Activated CD8-positive, alpha-beta T cell treated with anti-CD3 and anti-CD28 coated beads for 36 hours (primary cell): ENCODE measurements around the gene ANKRD55. TPM values are rescaled to one million over a fixed set of nuclear protein-coding genes. Genes with fewer than 3 reads are reported as not detected.
"Not testable (repeated sequence)": the region's sequence is repeated elsewhere in the genome, so short reads cannot be mapped to it uniquely, and the experiment has no call there.

Experiments used
- ATAC-seq: fragments of 200-7000 bp; cut with Tn5 transposase; one replicate; pipeline ENCODE4 v1.10.0; 2021; ENCODE audit warnings: mild to moderate bottlenecking, moderate library complexity
- CTCF ChIA-PET: fragments of 350-600 bp; sonication (Branson Sonifier 250); formaldehyde crosslinking; loops from one replicate; lab custom pipeline; 2021; ENCODE audit warnings: antibody characterized with exemption; lab: Charles Lee
- POLR2A ChIA-PET: fragments of 350-600 bp; sonication (Branson Sonifier 250); formaldehyde crosslinking; loops from one replicate; lab custom pipeline; 2021; ENCODE audit warnings: antibody characterized with exemption; lab: Charles Lee
- DNase-seq: peaks from one replicate; pipeline ENCODE4 v3.0.0-alpha.2; 2020
- H3K27ac Mint-ChIP-seq: one replicate; pipeline ENCODE4 v1.8.0; 2021; ENCODE audit warnings: mild to moderate bottlenecking, mixed read lengths
- H3K27me3 Mint-ChIP-seq: one replicate; pipeline ENCODE4 v1.8.0; 2021; ENCODE audit warnings: mixed read lengths
- H3K36me3 Mint-ChIP-seq: one replicate; pipeline ENCODE4 v1.8.0; 2021; ENCODE audit warnings: low read depth, mixed read lengths
- H3K4me1 Mint-ChIP-seq: one replicate; pipeline ENCODE4 v1.8.0; 2021; ENCODE audit warnings: low read depth, mixed read lengths
- H3K4me3 Mint-ChIP-seq: one replicate; pipeline ENCODE4 v1.8.0; 2021; ENCODE audit warnings: mild to moderate bottlenecking, moderate library complexity, mixed read lengths
- H3K9me3 Mint-ChIP-seq: one replicate; pipeline ENCODE4 v1.8.0; 2021; ENCODE audit warnings: mixed read lengths
- CTCF ChIP-seq: fragments of 200-600 bp; IDR thresholded peaks from one replicate; pipeline ENCODE4 v1.8.0; 2022; ENCODE audit warnings: antibody characterized with exemption, mild to moderate bottlenecking
- intact Hi-C: fragments of 100-400 bp; cut with micrococcal nuclease; formaldehyde crosslinking; loops from one replicate; pipeline ENCODE4 v1.10.0; 2022
- total RNA-seq, 2 experiments: library from RNA; stranded (reverse); gene quantifications; one replicate each; pipeline ENCODE4 v1.2.3, GENCODE V29; 2021

Gene ANKRD55
- total RNA-seq, 2 experiments from 2014 or later, result not detected

- Mint-ChIP-seq H3K27me3 (no peaks in the 10 kb centered on the region), H3K4me1 (peaks cover 22% of the 10 kb centered on the region), H3K27ac (no peak overlapping the region), H3K9me3 (no peaks in the 10 kb centered on the region), H3K36me3 (no peaks in the 10 kb centered on the region), H3K4me3 (no peak overlapping the region)
- no peak for TF ChIP-seq CTCF
- ChIA-PET POLR2A (no interaction called here), CTCF (interaction anchor here (0.9 to 1.4 kb wide), 2 partner anchors 13 to 20 kb away, joined by 3 read pairs; no protein-coding TSS in a partner anchor)
- ATAC-seq, result no peak
- DNase-seq, result no peak
- intact Hi-C loops, result no loop called here
Measured at GRCh38 chr5:56108246-56108645, 124.9 kb downstream of the ANKRD55 start.

- no peak for TF ChIP-seq CTCF
- ATAC-seq (no peak), DNase-seq (no peak)
- intact Hi-C loops, result no loop called here
- Mint-ChIP-seq H3K4me1 (peaks cover 26% of the 10 kb centered on the region), H3K36me3 (no peaks in the 10 kb centered on the region), H3K9me3 (no peaks in the 10 kb centered on the region), H3K4me3 (no peak overlapping the region), H3K27me3 (no peaks in the 10 kb centered on the region), H3K27ac (no peak overlapping the region)
- ChIA-PET CTCF (interaction anchor here (0.7 to 1.4 kb wide), 3 partner anchors 9 to 124 kb away, joined by 3 read pairs; no protein-coding TSS in a partner anchor), POLR2A (no interaction called here)
Measured at GRCh38 chr5:56106837-56107236, 126.3 kb downstream of the ANKRD55 start.

- Mint-ChIP-seq H3K27ac (no peak overlapping the region), H3K27me3 (no peaks in the 10 kb centered on the region), H3K4me1 (peaks cover 32% of the 10 kb centered on the region), H3K9me3 (peaks cover 2% of the 10 kb centered on the region), H3K36me3 (no peaks in the 10 kb centered on the region), H3K4me3 (no peak overlapping the region)
- ATAC-seq, result no peak
- TF ChIP-seq CTCF, result no peak
- intact Hi-C loops, result no loop called here
- DNase-seq, result no peak
- POLR2A ChIA-PET, result no interaction called here
- CTCF ChIA-PET, result interaction anchor here (1.1 kb wide), 1 partner anchor 169 kb away, joined by 3 read pairs; no protein-coding TSS in a partner anchor
Measured at GRCh38 chr5:56105511-56106291, 127.4 kb downstream of the ANKRD55 start.

DNA sequence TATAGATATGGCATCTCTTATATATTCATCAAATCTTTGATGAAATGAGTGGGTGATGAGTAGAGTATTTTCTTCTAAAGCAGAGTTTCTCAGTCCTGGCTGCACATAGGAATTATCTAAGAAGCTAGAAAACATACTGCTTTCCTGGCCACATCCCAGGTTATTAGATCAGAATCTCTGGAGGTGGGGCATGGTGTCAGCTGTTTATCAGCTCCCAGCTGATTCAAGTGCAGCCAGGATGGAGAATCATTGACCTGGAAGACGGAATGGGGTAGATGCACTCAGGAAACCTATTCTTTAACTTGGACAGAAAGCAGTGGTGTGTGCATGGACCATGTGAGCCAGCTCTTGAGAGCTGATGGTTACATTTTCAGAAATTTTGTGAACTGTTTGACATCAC lies 130.2 kb downstream of the ANKRD55 start:
- H3K4me3 Mint-ChIP-seq, result no peak overlapping the region
- intact Hi-C loops, result no loop called here
- H3K36me3 Mint-ChIP-seq, result no peaks in the 10 kb centered on the region
- no peak overlapping the region for H3K27ac Mint-ChIP-seq
- DNase-seq (no peak), ATAC-seq (no peak)
- H3K9me3 Mint-ChIP-seq, result peaks cover 2% of the 10 kb centered on the region
- H3K4me1 Mint-ChIP-seq, result peaks cover 52% of the 10 kb centered on the region
- ChIA-PET CTCF (interaction anchor here (1.3 to 1.4 kb wide), 2 partner anchors 99 to 167 kb away, joined by 3 to 5 read pairs; no protein-coding TSS in a partner anchor), POLR2A (interaction anchor here (0.6 kb wide), 1 partner anchor 157 kb away, joined by 3 read pairs; no protein-coding TSS in a partner anchor)
- H3K27me3 Mint-ChIP-seq, result no peaks in the 10 kb centered on the region
- no peak for TF ChIP-seq CTCF

- H3K36me3 Mint-ChIP-seq, intact Hi-C loops, DNase-seq, ATAC-seq, H3K27me3 Mint-ChIP-seq, H3K27ac Mint-ChIP-seq, H3K9me3 Mint-ChIP-seq, H3K4me3 Mint-ChIP-seq: not testable (repeated sequence)
- POLR2A ChIA-PET, result interaction anchor here (0.6 kb wide), 2 partner anchors 8 to 158 kb away, joined by 3 read pairs; no protein-coding TSS in a partner anchor
- H3K4me1 Mint-ChIP-seq, result peaks cover 48% of the 10 kb centered on the region
- CTCF ChIA-PET, result interaction anchor here (1.4 kb wide), 1 partner anchor 99 kb away, joined by 5 read pairs; no protein-coding TSS in a partner anchor
Measured at GRCh38 chr5:56102207-56102606, 130.9 kb downstream of the ANKRD55 start.
